HTR-8/SVneo (cell line): ENCODE data around the gene CATSPERZ.

ENCODE experiments used
- DNase-seq: peaks from one replicate; pipeline ENCODE4 v3.0.0; 2011; ENCODE audit warnings: low spot score, mixed read lengths; ENCODE audit not compliant: insufficient read length
- FAIRE-seq: peaks from 2 replicates; lab custom pipeline; 2011; peaks lifted over from hg19 to GRCh38; lab: Jason Lieb, UNC

The CATSPERZ gene

GRCh38 chr11:64284048-64284961 lies 15.9 kb upstream of the CATSPERZ start, which contains the start of gene BAD:
Gene BAD (minus strand): TSS chr11:64284665. CDS start chr11:64284368, 297 bp downstream.
- DNase-seq (peak; percentile 96), FAIRE-seq (peak; percentile 77)

- FAIRE-seq (peak; percentile 54), DNase-seq (peak; percentile 78)
Measured at GRCh38 chr11:64284962-64285884, 14.9 kb upstream of the CATSPERZ start, which contains the start of gene GPR137. Gene GPR137 (plus strand): TSS chr11:64285848. CDS start chr11:64286525, 677 bp downstream.

GRCh38 chr11:64285885-64286800 lies 14.0 kb upstream of the CATSPERZ start:
- FAIRE-seq (no peak), DNase-seq (no peak)

- FAIRE-seq (no peak), DNase-seq (no peak)
Measured at GRCh38 chr11:64286801-64287159, 13.4 kb upstream of the CATSPERZ start.

GRCh38 chr11:64287676-64288352 lies 12.3 kb upstream of the CATSPERZ start:
- FAIRE-seq (no peak), DNase-seq (no peak)

GRCh38 chr11:64288353-64288750 lies 11.8 kb upstream of the CATSPERZ start:
- no peak for DNase-seq
- no peak for FAIRE-seq

- DNase-seq (no peak), FAIRE-seq (no peak)
Measured at GRCh38 chr11:64289002-64289564, 11.1 kb upstream of the CATSPERZ start.

- FAIRE-seq: no peak
- DNase-seq: no peak
Measured at GRCh38 chr11:64290352-64291261, 9.6 kb upstream of the CATSPERZ start.

GRCh38 chr11:64291262-64291751 lies 8.9 kb upstream of the CATSPERZ start, which contains the start of gene KCNK4:
Gene KCNK4 (plus strand): TSS chr11:64291302. CDS start chr11:64293019, 1,717 bp downstream.
- FAIRE-seq: no peak
- DNase-seq: no peak

GRCh38 chr11:64291752-64292459 lies 8.3 kb upstream of the CATSPERZ start:
- DNase-seq (no peak), FAIRE-seq (no peak)

GRCh38 chr11:64292460-64293254 lies 7.5 kb upstream of the CATSPERZ start:
- DNase-seq: no peak
- FAIRE-seq: no peak

GRCh38 chr11:64294774-64295173 lies 5.4 kb upstream of the CATSPERZ start:
- FAIRE-seq: no peak

GRCh38 chr11:64295760-64296159 lies 4.4 kb upstream of the CATSPERZ start:
- no peak for FAIRE-seq

More at GRCh38 chr11:64294774-64295173, 5.4 kb upstream of the CATSPERZ start:
- no peak for DNase-seq

GRCh38 chr11:64296236-64296635 lies 3.9 kb upstream of the CATSPERZ start:
- DNase-seq: no peak
- FAIRE-seq: no peak

More at GRCh38 chr11:64295760-64296159, 4.4 kb upstream of the CATSPERZ start:
- no peak for DNase-seq

GRCh38 chr11:64296830-64297698 lies 3.1 kb upstream of the CATSPERZ start:
- no peak for FAIRE-seq

More at GRCh38 chr11:64296830-64297698, 3.1 kb upstream of the CATSPERZ start:
- DNase-seq: no peak
